WTC11 (cell line): ENCODE measurements around the gene WDR81. TPM values are rescaled to one million over a fixed set of nuclear protein-coding genes. Genes with fewer than 3 reads are reported as not detected.

ENCODE experiments used
- ATAC-seq: fragments of 200-7000 bp; cut with Tn5 transposase; 2 replicates; pipeline ENCODE4 v1.10.0; 2021; ENCODE audit warnings: mild to moderate bottlenecking, moderate library complexity
- CTCF ChIA-PET: fragments of 300-600 bp; sonication (Branson Sonifier 250); formaldehyde crosslinking; loops from one replicate; lab custom pipeline; 2021; ENCODE audit warnings: antibody characterized with exemption; lab: Charles Lee
- POLR2A ChIA-PET: fragments of 350-600 bp; sonication (Branson Sonifier 250); formaldehyde crosslinking; loops from one replicate; lab custom pipeline; 2021; ENCODE audit warnings: antibody characterized with exemption; lab: Charles Lee
- DNase-seq: peaks from one replicate; pipeline ENCODE4 v3.0.0; 2021; ENCODE audit warnings: low spot score
- H3K27ac Mint-ChIP-seq: 2 replicates; pipeline ENCODE4 v1.8.0; 2021; ENCODE audit warnings: mixed read lengths
- H3K27me3 Mint-ChIP-seq: 2 replicates; pipeline ENCODE4 v1.8.0; 2021; ENCODE audit warnings: low read depth, mild to moderate bottlenecking, moderate library complexity, mixed read lengths
- H3K36me3 Mint-ChIP-seq: 2 replicates; pipeline ENCODE4 v1.8.0; 2021; ENCODE audit warnings: mixed read lengths
- H3K4me1 Mint-ChIP-seq: 2 replicates; pipeline ENCODE4 v1.8.0; 2022; ENCODE audit warnings: mixed read lengths
- H3K4me3 Mint-ChIP-seq: 2 replicates; pipeline ENCODE4 v1.8.0; 2021; ENCODE audit warnings: mild to moderate bottlenecking, moderate library complexity, mixed read lengths
- H3K9me3 Mint-ChIP-seq: 2 replicates; pipeline ENCODE4 v1.8.0; 2021; ENCODE audit warnings: mixed read lengths
- AR ChIP-seq: fragments of 250-450 bp; sonication (Bioruptor Pico); IDR thresholded peaks from 2 replicates; pipeline ENCODE4 v1.9.0; 2021; ENCODE audit warnings: mild to moderate bottlenecking
- E2F1 ChIP-seq: sonication (generic); formaldehyde crosslinking; IDR thresholded peaks from 2 replicates; pipeline ENCODE4 v1.8.0; 2022; ENCODE audit warnings: mild to moderate bottlenecking, missing genetic modification reagents
- ELF4 ChIP-seq: sonication (generic); formaldehyde crosslinking; IDR thresholded peaks from 2 replicates; pipeline ENCODE4 v1.8.1; 2022; ENCODE audit warnings: low read depth, mild to moderate bottlenecking, moderate library complexity, missing genetic modification reagents
- FOXP1 ChIP-seq: sonication (generic); formaldehyde crosslinking; IDR thresholded peaks from 2 replicates; pipeline ENCODE4 v1.8.0; 2022; ENCODE audit warnings: missing genetic modification reagents, mild to moderate bottlenecking, moderate library complexity, borderline replicate concordance
- IRF2 ChIP-seq: sonication (generic); formaldehyde crosslinking; IDR thresholded peaks from 2 replicates; pipeline ENCODE4 v1.8.0; 2022; ENCODE audit warnings: low read depth, missing genetic modification reagents, borderline replicate concordance
- JAZF1 ChIP-seq: fragments of 250-450 bp; sonication (Bioruptor Pico); IDR thresholded peaks from 2 replicates; pipeline ENCODE4 v1.9.0; 2021; ENCODE audit warnings: moderate library complexity, mild to moderate bottlenecking, inconsistent platforms
- KAT7 ChIP-seq: sonication (generic); formaldehyde crosslinking; IDR thresholded peaks from 2 replicates; pipeline ENCODE4 v1.8.1; 2023; ENCODE audit warnings: missing genetic modification reagents, mild to moderate bottlenecking, borderline replicate concordance
- MXD4 ChIP-seq: fragments of 250-450 bp; sonication (Bioruptor Pico); IDR thresholded peaks from 2 replicates; pipeline ENCODE4 v1.8.0; 2021; ENCODE audit warnings: mild to moderate bottlenecking, moderate library complexity, borderline replicate concordance
- MYBL2 ChIP-seq: sonication (generic); formaldehyde crosslinking; IDR thresholded peaks from 2 replicates; pipeline ENCODE4 v1.8.1; 2023; ENCODE audit warnings: mild to moderate bottlenecking, moderate library complexity, missing genetic modification reagents
- NR3C1 ChIP-seq: sonication (generic); formaldehyde crosslinking; conservative IDR thresholded peaks from 2 replicates; pipeline ENCODE4 v1.8.1; 2023; ENCODE audit warnings: low read depth, mild to moderate bottlenecking, missing genetic modification reagents
- PREB ChIP-seq: sonication (generic); formaldehyde crosslinking; IDR thresholded peaks from 2 replicates; pipeline ENCODE4 v1.8.1; 2022; ENCODE audit warnings: mild to moderate bottlenecking, missing genetic modification reagents, moderate library complexity, borderline replicate concordance
- SMAD3 ChIP-seq: sonication (generic); formaldehyde crosslinking; IDR thresholded peaks from 2 replicates; pipeline ENCODE4 v1.8.0; 2022; ENCODE audit warnings: missing genetic modification reagents, mild to moderate bottlenecking, borderline replicate concordance
- SMAD4 ChIP-seq: sonication (generic); formaldehyde crosslinking; IDR thresholded peaks from 2 replicates; pipeline ENCODE4 v1.8.0; 2022; ENCODE audit warnings: mild to moderate bottlenecking, missing genetic modification reagents
- ZNF138 ChIP-seq: sonication (generic); formaldehyde crosslinking; conservative IDR thresholded peaks from 2 replicates; pipeline ENCODE4 v1.8.1; 2022; ENCODE audit warnings: mild to moderate bottlenecking, moderate library complexity, missing genetic modification reagents
- ZNF281 ChIP-seq: sonication (generic); formaldehyde crosslinking; IDR thresholded peaks from 2 replicates; pipeline ENCODE4 v1.8.0; 2023; ENCODE audit warnings: mild to moderate bottlenecking, missing genetic modification reagents
- total RNA-seq: library from RNA; stranded (reverse); gene quantifications from 3 replicates; pipeline ENCODE4 v1.2.3, GENCODE V29; 2021
- TF ChIP-seq, protein P1 (sequence below): sonication (generic); formaldehyde crosslinking; IDR thresholded peaks from 2 replicates; pipeline ENCODE4 v1.8.1; 2022; ENCODE audit warnings: mild to moderate bottlenecking, moderate library complexity, missing genetic modification reagents

Gene WDR81
- total RNA-seq, 1 experiment from 2014 or later: 16.4 TPM

- TF ChIP-seq FOXP1 (CRISPR knock-in tag): no peak
Observed at GRCh38 chr17:1729966-1730325, 5.4 kb downstream of the WDR81 start (continued).

DNA sequence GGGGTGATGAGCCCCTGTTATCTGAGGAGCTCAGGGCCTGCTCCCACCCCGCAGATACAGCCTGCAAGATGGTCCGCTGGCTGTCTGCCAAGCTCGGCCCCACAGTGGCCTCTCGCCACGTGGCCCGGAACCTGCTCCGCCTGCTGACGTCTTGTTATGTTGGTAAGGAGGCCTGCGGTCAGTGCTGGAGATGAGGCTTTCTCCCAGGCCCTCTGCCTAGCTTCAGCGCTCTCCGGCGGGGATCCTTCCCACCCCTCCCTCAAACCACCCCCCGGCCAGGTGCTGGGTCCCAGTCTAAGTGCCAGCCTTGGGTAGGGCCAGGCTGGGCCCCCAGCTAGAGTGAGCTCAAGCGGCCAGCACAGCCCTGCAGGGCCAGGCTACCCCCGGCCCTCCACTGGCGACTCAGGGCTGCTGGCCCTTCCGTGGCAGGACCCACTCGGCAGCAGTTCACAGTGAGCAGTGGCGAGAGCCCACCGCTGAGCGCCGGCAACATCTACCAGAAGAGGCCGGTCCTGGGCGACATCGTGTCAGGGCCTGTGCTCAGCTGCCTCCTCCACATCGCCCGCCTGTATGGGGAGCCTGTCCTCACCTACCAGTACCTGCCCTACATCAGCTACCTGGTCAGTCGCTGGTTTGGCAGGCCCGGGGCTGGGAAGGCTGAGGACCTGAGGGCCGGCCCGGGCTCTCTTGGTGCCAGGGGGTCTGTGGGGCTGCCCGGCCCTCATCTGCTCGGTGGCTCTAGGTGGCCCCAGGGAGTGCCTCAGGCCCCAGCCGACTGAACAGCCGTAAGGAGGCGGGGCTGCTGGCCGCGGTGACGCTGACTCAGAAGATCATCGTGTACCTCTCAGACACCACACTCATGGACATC is 6.1 kb downstream of the WDR81 start:
- no peak overlapping the region for H3K27ac Mint-ChIP-seq
- no peak for TF ChIP-seq KAT7 (CRISPR knock-in tag)
- TF ChIP-seq PREB: no peak
- TF ChIP-seq SMAD4: no peak
- no peak for TF ChIP-seq IRF2
- no peak for TF ChIP-seq ELF4 (CRISPR knock-in tag)
- TF ChIP-seq, protein P1, sequence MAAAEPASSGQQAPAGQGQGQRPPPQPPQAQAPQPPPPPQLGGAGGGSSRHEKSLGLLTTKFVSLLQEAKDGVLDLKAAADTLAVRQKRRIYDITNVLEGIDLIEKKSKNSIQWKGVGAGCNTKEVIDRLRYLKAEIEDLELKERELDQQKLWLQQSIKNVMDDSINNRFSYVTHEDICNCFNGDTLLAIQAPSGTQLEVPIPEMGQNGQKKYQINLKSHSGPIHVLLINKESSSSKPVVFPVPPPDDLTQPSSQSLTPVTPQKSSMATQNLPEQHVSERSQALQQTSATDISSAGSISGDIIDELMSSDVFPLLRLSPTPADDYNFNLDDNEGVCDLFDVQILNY: no peak
- no peak for TF ChIP-seq ZNF138 (CRISPR knock-in tag)
- no peak for TF ChIP-seq SMAD3
- no peak for TF ChIP-seq JAZF1 (CRISPR knock-in tag)
- no peak for TF ChIP-seq E2F1
- TF ChIP-seq NR3C1: no peak
- TF ChIP-seq FOXP1 (CRISPR knock-in tag): no peak
- TF ChIP-seq AR (CRISPR knock-in tag): no peak
- TF ChIP-seq MXD4 (CRISPR knock-in tag): no peak
- TF ChIP-seq ZNF281: no peak
- TF ChIP-seq MYBL2 (CRISPR knock-in tag): no peak
- H3K27me3 Mint-ChIP-seq: no peaks in the 10 kb centered on the region
- POLR2A ChIA-PET: no interaction called here
- no peak for DNase-seq
- CTCF ChIA-PET: no interaction called here
- no peaks in the 10 kb centered on the region for H3K9me3 Mint-ChIP-seq
- no peak for ATAC-seq
- H3K36me3 Mint-ChIP-seq: no peaks in the 10 kb centered on the region; the same call in 1 of the 2 replicates
- no peak overlapping the region for H3K4me3 Mint-ChIP-seq
- peaks cover 1% of the 10 kb centered on the region; the same call in 1 of the 2 replicates for H3K4me1 Mint-ChIP-seq
